GM12878 (cell line): Measurements from ENCODE around the gene FABP7. TPM values are rescaled to one million over a fixed set of nuclear protein-coding genes. Genes with fewer than 3 reads are reported as not detected.

Experiments used
- ATAC-seq: fragments of 200-7000 bp; cut with Tn5 transposase; 3 replicates; pipeline ENCODE4 v1.9.1; 2020; ENCODE audit warnings: mild to moderate bottlenecking, moderate library complexity
- BruUV-seq: library from RNA; stranded (reverse); fragments of 400-500 nt; replicated peaks from 2 replicates; lab custom pipeline; 2021; lab: Mats Ljungman, UMichigan
- CTCF ChIA-PET: fragments of 300-600 bp; sonication (Branson Sonifier 250); formaldehyde crosslinking; extraction: SDS; loops from one replicate; lab custom pipeline; 2021; ENCODE audit warnings: inconsistent platforms; lab: Yijun Ruan, JAX
- POLR2A ChIA-PET: fragments of 350-600 bp; formaldehyde crosslinking; extraction: SDS; loops from one replicate; lab custom pipeline; 2021; ENCODE audit warnings: inconsistent platforms; lab: Charles Lee
- RAD21 ChIA-PET: fragments of 300-600 bp; sonication (Branson Sonifier 250); formaldehyde crosslinking; loops from one replicate; lab custom pipeline; 2023; ENCODE audit warnings: antibody characterized with exemption; ENCODE audit not compliant: unreplicated experiment; lab: Charles Lee
- SMC1A ChIA-PET: fragments of 300-600 bp; sonication (Branson Sonifier 250); formaldehyde crosslinking; loops from one replicate; lab custom pipeline; 2023; ENCODE audit not compliant: unreplicated experiment, uncharacterized antibody; lab: Charles Lee
- DNase-seq: peaks from one replicate; pipeline ENCODE4 v3.0.0-alpha.2; 2011; ENCODE audit warnings: low read depth, low spot score
- FAIRE-seq: peaks from 3 replicates; lab custom pipeline; 2011; peaks lifted over from hg19 to GRCh38; lab: Jason Lieb, UNC
- H2AFZ ChIP-seq: 2 replicates; pipeline ENCODE4 v1.6.0; 2011; ENCODE audit warnings: low read depth, low read length, control low read depth; ENCODE audit not compliant: control insufficient read depth
- H3K27ac ChIP-seq: 2 replicates; pipeline ENCODE4 v1.5.1; 2011; ENCODE audit warnings: control low read depth; ENCODE audit not compliant: control insufficient read depth, insufficient read depth
- H3K27me3 ChIP-seq, 2 experiments: replicated peaks in 1 of 2; 2 replicates each; pipeline versions ENCODE4 v1.6.0 to v1.6.1; 2011; ENCODE audit warnings: low read length in 1 of 2; ENCODE audit not compliant: control insufficient read depth in 2 of 2, insufficient read depth in 2 of 2
- H3K36me3 ChIP-seq, 2 experiments: 2 replicates each; pipeline ENCODE4 v1.5.1; 2011; ENCODE audit warnings: low read length in 1 of 2; ENCODE audit not compliant: control insufficient read depth in 2 of 2, insufficient read depth in 2 of 2
- H3K4me1 ChIP-seq: 2 replicates; pipeline ENCODE4 v1.6.1; 2011; ENCODE audit warnings: mild to moderate bottlenecking, low read length, moderate library complexity, mixed read lengths; ENCODE audit not compliant: control insufficient read depth, insufficient read depth
- H3K4me2 ChIP-seq: 2 replicates; pipeline ENCODE4 v1.6.0; 2011; ENCODE audit warnings: control low read depth; ENCODE audit not compliant: control insufficient read depth, insufficient read depth
- H3K4me3 ChIP-seq: fragments of 200-600 bp; sonication (generic); 2 replicates; pipeline ENCODE4 v1.5.1; 2016
- H3K79me2 ChIP-seq: 2 replicates; pipeline ENCODE4 v1.6.0; 2011; ENCODE audit warnings: low read length; ENCODE audit not compliant: control insufficient read depth, insufficient read depth
- H3K9ac ChIP-seq: 2 replicates; pipeline ENCODE4 v1.8.0; 2011; ENCODE audit warnings: low read length, control low read depth, mixed read lengths; ENCODE audit not compliant: control insufficient read depth, insufficient read depth
- H3K9me3 ChIP-seq: replicated peaks from 3 replicates; pipeline ENCODE4 v1.5.1; 2011; ENCODE audit warnings: mild to moderate bottlenecking, low read length; ENCODE audit not compliant: control insufficient read depth, insufficient read depth
- H4K20me1 ChIP-seq: 2 replicates; pipeline ENCODE4 v1.6.0; 2011; ENCODE audit not compliant: control insufficient read depth, insufficient read depth
- E4F1 ChIP-seq: fragments of 450-650 bp; IDR thresholded peaks from 2 replicates; pipeline ENCODE4 v1.6.1; 2018; ENCODE audit warnings: borderline replicate concordance, mild to moderate bottlenecking; ENCODE audit not compliant: partially characterized antibody
- EGR1 ChIP-seq, 2 experiments: IDR thresholded peaks; 1 replicate in 1 of 2; 2 replicates in 1 of 2; pipeline ENCODE4 v1.6.1; 2011 to 2012; ENCODE audit warnings: low read depth in 2 of 2, low read length in 2 of 2, borderline replicate concordance in 1 of 2, mild to moderate bottlenecking in 1 of 2, moderate library complexity in 1 of 2
- EP300 ChIP-seq, 2 experiments: fragments of 150-350 bp in 1 of 2; IDR thresholded peaks; 2 replicates each; pipeline ENCODE4 v1.6.1; 2011 to 2012; ENCODE audit warnings: low read depth in 2 of 2, low read length in 2 of 2, borderline replicate concordance in 1 of 2, improper control_type of control experiment in 1 of 2, inconsistent platforms in 1 of 2; ENCODE audit not compliant: control insufficient read depth in 1 of 2
- FOS ChIP-seq: IDR thresholded peaks from 3 replicates; pipeline ENCODE4 v1.6.1; 2011; ENCODE audit warnings: borderline replicate concordance; ENCODE audit not compliant: insufficient read length; ENCODE audit errors: extremely low read depth
- POLR2AphosphoS2 ChIP-seq: IDR thresholded peaks from 2 replicates; pipeline ENCODE4 v1.6.1; 2011; ENCODE audit warnings: low read depth, mild to moderate bottlenecking, low read length, improper control_type of control experiment, moderate library complexity
- RAD21 ChIP-seq: IDR thresholded peaks from 2 replicates; pipeline ENCODE4 v1.6.1; 2011; ENCODE audit warnings: mild to moderate bottlenecking, low read depth, low read length, moderate library complexity; ENCODE audit not compliant: insufficient read depth
- RAD51 ChIP-seq: fragments of 450-650 bp; IDR thresholded peaks from 2 replicates; pipeline ENCODE4 v1.6.1; 2016; ENCODE audit warnings: moderate library complexity, mild to moderate bottlenecking, inconsistent platforms
- SMAD5 ChIP-seq: IDR thresholded peaks from 2 replicates; pipeline ENCODE4 v1.6.1; 2016; ENCODE audit warnings: antibody characterized with exemption, low read depth
- STAT3 ChIP-seq: IDR thresholded peaks from 2 replicates; pipeline ENCODE4 v1.6.1; 2011; ENCODE audit warnings: low read depth, low read length, improper control_type of control experiment
- TBL1XR1 ChIP-seq: IDR thresholded peaks from 2 replicates; pipeline ENCODE4 v1.6.1; 2012; ENCODE audit warnings: low read depth, low read length, improper control_type of control experiment
- ZNF384 ChIP-seq: IDR thresholded peaks from 2 replicates; pipeline ENCODE4 v1.6.1; 2012; ENCODE audit warnings: low read depth, mild to moderate bottlenecking, low read length, improper control_type of control experiment, borderline replicate concordance
- ZNF687 ChIP-seq: fragments of 450-650 bp; IDR thresholded peaks from 2 replicates; pipeline ENCODE4 v1.6.1; 2017; ENCODE audit warnings: mild to moderate bottlenecking, moderate library complexity
- WGBS: methylation state at CpG from one replicate; pipeline ENCODE4 v1.1.6; 2016; ENCODE audit warnings: low lambda C conversion rate; ENCODE audit not compliant: insufficient replicate concordance, insufficient coverage; ENCODE audit errors: missing lambda C conversion rate; 5-methylcytosine and 5-hydroxymethylcytosine counted together
- in situ Hi-C: fragments of 300-500 bp; cut with MboI; formaldehyde crosslinking; loops from 9 replicates; pipeline ENCODE4 v1.14.3; 2018; ENCODE audit warnings: mixed read lengths
- intact Hi-C: fragments of 100-400 bp; cut with micrococcal nuclease; formaldehyde crosslinking; loops from one replicate; pipeline ENCODE4 v1.14.2; 2022; ENCODE audit not compliant: unreplicated experiment
- polyA plus RNA-seq, 11 experiments: library from polyadenylated mRNA; depleted of rRNA in 4 of 11; unstranded in 6 of 11; stranded (reverse) in 5 of 11; fragments of >200 nt; fragmentation: Nextera tagmentation in 4 of 11; fragmentation: Illumina TruSeq in 1 of 11; extraction: Ambion mirVana in 4 of 11; extraction: Trizol in 1 of 11; gene quantifications; 1 replicate in 1 of 11; 2 replicates in 10 of 11; pipeline versions ENCODE4 v1.2.1 to v1.2.3, GENCODE V29; 2011 to 2016; ENCODE audit warnings: inconsistent platforms in 2 of 11, missing spikeins in 2 of 11, low read depth in 1 of 11
- total RNA-seq, 4 experiments: library from RNA; depleted of rRNA in 3 of 4; stranded (reverse); fragments of >200 nt in 3 of 4; fragmentation: Illumina TruSeq in 1 of 4; extraction: Trizol in 1 of 4; gene quantifications; 2 replicates each; pipeline versions ENCODE4 v1.2.1 to v1.2.3, GENCODE V29; 2013 to 2021
- TF ChIP-seq, protein P1 (sequence below): fragments of 450-650 bp; IDR thresholded peaks from 2 replicates; pipeline ENCODE4 v1.6.1; 2014; ENCODE audit warnings: mild to moderate bottlenecking

The FABP7 gene
- total and polyA plus RNA-seq, 10 of the 15 experiments (the other 5 are each of a cell fraction or from before 2014, with no cell fraction given): not detected

- SMC1A ChIA-PET: interaction anchor here (1.0 to 4.6 kb wide), 3 partner anchors 81 to 101 kb away, joined by 3 to 23 read pairs (median 7); no protein-coding TSS in a partner anchor
- no TSS peak for BruUV-seq
Measured at GRCh38 chr6:122833021-122833491, 53.5 kb downstream of the FABP7 start.

More at GRCh38 chr6:122833021-122833491, 53.5 kb downstream of the FABP7 start:
- intact Hi-C loops (no loop called here), in situ Hi-C loops (no loop called here)
- no peak overlapping the region for H3K4me3 ChIP-seq
- no peak overlapping the region for H2AFZ ChIP-seq
- no peaks in the 10 kb centered on the region for H3K36me3 ChIP-seq
- ATAC-seq (no peak), DNase-seq (no peak), FAIRE-seq (no peak)
- no peaks in the 10 kb centered on the region for H3K79me2 ChIP-seq
- H3K27me3 ChIP-seq: 0 out of 4 replicates have a peak, but pooled peaks cover 0 to 3% of the 10 kb centered on the region in 2 experiments
- H3K4me2 ChIP-seq: no peak overlapping the region
- TF ChIP-seq POLR2AphosphoS2 (no peak), EGR1 (IDR thresholded peaks at IDR 0.05; ENCODE audit: borderline replicate concordance in 1 of 2, low read depth in 2 of 2, low read length in 2 of 2) (no peak), TBL1XR1 (no peak), RAD21 (no peak), SMAD5 (no peak), ZNF384 (no peak), ZNF687 (no peak), FOS (no peak), EP300 (IDR thresholded peaks at IDR 0.05; ENCODE audit: borderline replicate concordance in 1 of 2, control insufficient read depth in 1 of 2, low read depth in 2 of 2, low read length in 2 of 2) (no peak), STAT3 (no peak), E4F1 (no peak), RAD51 (no peak)
- TF ChIP-seq, protein P1, sequence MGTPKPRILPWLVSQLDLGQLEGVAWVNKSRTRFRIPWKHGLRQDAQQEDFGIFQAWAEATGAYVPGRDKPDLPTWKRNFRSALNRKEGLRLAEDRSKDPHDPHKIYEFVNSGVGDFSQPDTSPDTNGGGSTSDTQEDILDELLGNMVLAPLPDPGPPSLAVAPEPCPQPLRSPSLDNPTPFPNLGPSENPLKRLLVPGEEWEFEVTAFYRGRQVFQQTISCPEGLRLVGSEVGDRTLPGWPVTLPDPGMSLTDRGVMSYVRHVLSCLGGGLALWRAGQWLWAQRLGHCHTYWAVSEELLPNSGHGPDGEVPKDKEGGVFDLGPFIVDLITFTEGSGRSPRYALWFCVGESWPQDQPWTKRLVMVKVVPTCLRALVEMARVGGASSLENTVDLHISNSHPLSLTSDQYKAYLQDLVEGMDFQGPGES: no peak
- H3K4me1 ChIP-seq: no peaks in the 10 kb centered on the region
- ChIA-PET RAD21 (interaction anchor here (1.1 kb wide), 1 partner anchor 89 kb away, joined by 3 read pairs; no protein-coding TSS in a partner anchor), CTCF (interaction anchor here (0.7 to 2.7 kb wide), 4 partner anchors 66 to 101 kb away, joined by 3 to 18 read pairs (median 3); no protein-coding TSS in a partner anchor), POLR2A (no interaction called here)
- WGBS: 60% methylated on average over 7 of the region's 7 CpGs
- H3K9ac ChIP-seq: no peak overlapping the region
- H4K20me1 ChIP-seq: no peaks in the 10 kb centered on the region
- no peaks in the 10 kb centered on the region for H3K9me3 ChIP-seq
- no peak overlapping the region for H3K27ac ChIP-seq
